GM12878 (cell line): Measurements from ENCODE around the gene MYO1E. TPM values are rescaled to one million over a fixed set of nuclear protein-coding genes. Genes with fewer than 3 reads are reported as not detected.

Experiments used
- ATF2 ChIP-seq: IDR thresholded peaks from 2 replicates; pipeline ENCODE4 v1.6.1; 2012; ENCODE audit warnings: low read length, inconsistent platforms
- BACH1 ChIP-seq: fragments of 450-650 bp; IDR thresholded peaks from 2 replicates; pipeline ENCODE4 v1.6.1; 2017; ENCODE audit warnings: mild to moderate bottlenecking, borderline replicate concordance
- JUND ChIP-seq: IDR thresholded peaks from 2 replicates; pipeline ENCODE4 v1.6.1; 2012; ENCODE audit warnings: low read depth, mild to moderate bottlenecking, low read length, improper control_type of control experiment, moderate library complexity
- POLR2AphosphoS2 ChIP-seq: IDR thresholded peaks from 2 replicates; pipeline ENCODE4 v1.6.1; 2011; ENCODE audit warnings: low read depth, mild to moderate bottlenecking, low read length, improper control_type of control experiment, moderate library complexity
- polyA plus RNA-seq, 11 experiments: library from polyadenylated mRNA; depleted of rRNA in 4 of 11; unstranded in 6 of 11; stranded (reverse) in 5 of 11; fragments of >200 nt; fragmentation: Nextera tagmentation in 4 of 11; fragmentation: Illumina TruSeq in 1 of 11; extraction: Ambion mirVana in 4 of 11; extraction: Trizol in 1 of 11; gene quantifications; 1 replicate in 1 of 11; 2 replicates in 10 of 11; pipeline versions ENCODE4 v1.2.1 to v1.2.3, GENCODE V29; 2011 to 2016; ENCODE audit warnings: inconsistent platforms in 2 of 11, missing spikeins in 2 of 11, low read depth in 1 of 11
- total RNA-seq, 4 experiments: library from RNA; depleted of rRNA in 3 of 4; stranded (reverse); fragments of >200 nt in 3 of 4; fragmentation: Illumina TruSeq in 1 of 4; extraction: Trizol in 1 of 4; gene quantifications; 2 replicates each; pipeline versions ENCODE4 v1.2.1 to v1.2.3, GENCODE V29; 2013 to 2021
- TF ChIP-seq, protein P1 (sequence below): fragments of 450-650 bp; IDR thresholded peaks from 2 replicates; pipeline ENCODE4 v1.6.1; 2018; ENCODE audit warnings: mild to moderate bottlenecking, low read depth, moderate library complexity; ENCODE audit not compliant: partially characterized antibody
- TF ChIP-seq, protein P2 (sequence below): fragments of 450-650 bp; IDR thresholded peaks from 2 replicates; pipeline ENCODE4 v1.6.1; 2017; ENCODE audit warnings: mild to moderate bottlenecking, low read depth, inconsistent platforms; ENCODE audit not compliant: poor library complexity, severe bottlenecking

The MYO1E gene
- total and polyA plus RNA-seq, 10 of the 15 experiments (the other 5 are each of a cell fraction or from before 2014, with no cell fraction given) = 10.3 to 266 (median 64.9) TPM

DNA sequence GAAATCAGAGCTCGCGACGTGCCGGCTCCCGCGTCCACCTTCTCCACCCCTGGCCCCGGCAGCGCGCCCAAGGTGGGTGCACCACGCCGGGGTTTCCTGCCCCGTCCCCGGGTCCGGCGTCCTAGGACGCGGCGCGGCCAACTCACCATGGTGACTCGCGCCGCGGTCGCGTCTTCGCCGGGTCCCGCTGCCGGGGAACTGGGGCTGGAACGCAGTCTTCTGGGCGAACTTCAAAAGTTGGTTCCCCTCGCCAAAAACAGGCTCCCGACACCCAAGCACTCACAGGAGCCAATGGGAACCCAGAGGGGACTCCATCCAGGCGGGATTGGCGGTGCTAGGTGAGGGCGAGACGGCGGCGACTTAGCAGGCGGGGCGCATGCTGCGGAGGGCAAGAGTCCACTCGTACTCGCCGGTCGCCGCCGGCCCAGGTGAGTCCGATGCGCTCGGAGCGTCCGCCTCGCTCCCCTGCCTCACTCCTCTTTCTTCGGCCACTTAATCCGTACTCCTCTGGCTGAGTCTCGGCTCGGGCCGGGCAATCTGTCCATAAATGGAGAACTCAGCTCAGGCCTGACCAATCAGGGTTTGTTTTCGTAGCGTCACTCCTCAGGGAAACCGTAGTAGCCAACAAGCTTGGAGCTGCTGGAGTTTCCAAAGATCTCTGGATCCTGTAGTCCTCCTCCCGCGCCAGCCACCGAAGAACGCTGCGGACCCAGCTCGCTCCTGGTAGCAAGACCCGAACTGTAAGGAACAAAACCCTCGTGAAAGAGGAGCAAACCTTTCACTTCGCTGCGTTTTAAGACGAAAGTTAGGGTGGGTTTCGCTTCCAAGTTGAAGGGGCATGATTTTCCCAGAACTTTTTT lies at the start of gene MYO1E (continued):
- TF ChIP-seq POLR2AphosphoS2 (peak; percentile 57; the same call in 1 of the 2 replicates), JUND (no peak), BACH1 (no peak), ATF2 (no peak; the same call in 1 of the 2 replicates)
- TF ChIP-seq, protein P1, sequence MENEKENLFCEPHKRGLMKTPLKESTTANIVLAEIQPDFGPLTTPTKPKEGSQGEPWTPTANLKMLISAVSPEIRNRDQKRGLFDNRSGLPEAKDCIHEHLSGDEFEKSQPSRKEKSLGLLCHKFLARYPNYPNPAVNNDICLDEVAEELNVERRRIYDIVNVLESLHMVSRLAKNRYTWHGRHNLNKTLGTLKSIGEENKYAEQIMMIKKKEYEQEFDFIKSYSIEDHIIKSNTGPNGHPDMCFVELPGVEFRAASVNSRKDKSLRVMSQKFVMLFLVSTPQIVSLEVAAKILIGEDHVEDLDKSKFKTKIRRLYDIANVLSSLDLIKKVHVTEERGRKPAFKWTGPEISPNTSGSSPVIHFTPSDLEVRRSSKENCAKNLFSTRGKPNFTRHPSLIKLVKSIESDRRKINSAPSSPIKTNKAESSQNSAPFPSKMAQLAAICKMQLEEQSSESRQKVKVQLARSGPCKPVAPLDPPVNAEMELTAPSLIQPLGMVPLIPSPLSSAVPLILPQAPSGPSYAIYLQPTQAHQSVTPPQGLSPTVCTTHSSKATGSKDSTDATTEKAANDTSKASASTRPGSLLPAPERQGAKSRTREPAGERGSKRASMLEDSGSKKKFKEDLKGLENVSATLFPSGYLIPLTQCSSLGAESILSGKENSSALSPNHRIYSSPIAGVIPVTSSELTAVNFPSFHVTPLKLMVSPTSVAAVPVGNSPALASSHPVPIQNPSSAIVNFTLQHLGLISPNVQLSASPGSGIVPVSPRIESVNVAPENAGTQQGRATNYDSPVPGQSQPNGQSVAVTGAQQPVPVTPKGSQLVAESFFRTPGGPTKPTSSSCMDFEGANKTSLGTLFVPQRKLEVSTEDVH = no peak
- TF ChIP-seq, protein P2, sequence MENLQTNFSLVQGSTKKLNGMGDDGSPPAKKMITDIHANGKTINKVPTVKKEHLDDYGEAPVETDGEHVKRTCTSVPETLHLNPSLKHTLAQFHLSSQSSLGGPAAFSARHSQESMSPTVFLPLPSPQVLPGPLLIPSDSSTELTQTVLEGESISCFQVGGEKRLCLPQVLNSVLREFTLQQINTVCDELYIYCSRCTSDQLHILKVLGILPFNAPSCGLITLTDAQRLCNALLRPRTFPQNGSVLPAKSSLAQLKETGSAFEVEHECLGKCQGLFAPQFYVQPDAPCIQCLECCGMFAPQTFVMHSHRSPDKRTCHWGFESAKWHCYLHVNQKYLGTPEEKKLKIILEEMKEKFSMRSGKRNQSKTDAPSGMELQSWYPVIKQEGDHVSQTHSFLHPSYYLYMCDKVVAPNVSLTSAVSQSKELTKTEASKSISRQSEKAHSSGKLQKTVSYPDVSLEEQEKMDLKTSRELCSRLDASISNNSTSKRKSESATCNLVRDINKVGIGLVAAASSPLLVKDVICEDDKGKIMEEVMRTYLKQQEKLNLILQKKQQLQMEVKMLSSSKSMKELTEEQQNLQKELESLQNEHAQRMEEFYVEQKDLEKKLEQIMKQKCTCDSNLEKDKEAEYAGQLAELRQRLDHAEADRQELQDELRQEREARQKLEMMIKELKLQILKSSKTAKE = no peak
